Liver (tissue), 3 donors: ENCODE measurements around the gene CUX1.

ENCODE experiments used
- ATF3 ChIP-seq: IDR thresholded peaks from 2 replicates; pipeline ENCODE4 v1.6.1; 2016; ENCODE audit warnings: antibody characterized with exemption
- GABPA ChIP-seq, 2 donors: IDR thresholded peaks in 1 of 2; conservative IDR thresholded peaks in 1 of 2; 2 replicates each; pipeline ENCODE4 v1.6.1; 2016; ENCODE audit warnings: antibody characterized with exemption in 2 of 2, mild to moderate bottlenecking in 1 of 2, moderate library complexity in 1 of 2
- REST ChIP-seq: IDR thresholded peaks from 2 replicates; pipeline ENCODE4 v1.6.1; 2016; ENCODE audit warnings: antibody characterized with exemption, mild to moderate bottlenecking
- RXRA ChIP-seq, 2 donors: IDR thresholded peaks; 2 replicates each; pipeline ENCODE4 v1.6.1; 2017 to 2018; ENCODE audit warnings: antibody characterized with exemption in 2 of 2, mild to moderate bottlenecking in 1 of 2
- SP1 ChIP-seq: IDR thresholded peaks from 2 replicates; pipeline ENCODE4 v1.6.1; 2018; ENCODE audit warnings: antibody characterized with exemption, mild to moderate bottlenecking
- TAF1 ChIP-seq: conservative IDR thresholded peaks from 2 replicates; pipeline ENCODE4 v1.6.1; 2016; ENCODE audit warnings: antibody characterized with exemption, mild to moderate bottlenecking
- YY1 ChIP-seq: IDR thresholded peaks from 2 replicates; pipeline ENCODE4 v1.6.1; 2016; ENCODE audit warnings: antibody characterized with exemption, mild to moderate bottlenecking
- TF ChIP-seq, protein P1 (sequence below): fragments of 150-350 bp; IDR thresholded peaks from 2 replicates; pipeline ENCODE4 v1.5.1; 2017; ENCODE audit warnings: improper control_type of control experiment, low read depth, low read length; ENCODE audit not compliant: missing input control
- TF ChIP-seq, protein P2 (sequence below): IDR thresholded peaks from 2 replicates; pipeline ENCODE4 v1.6.1; 2016; ENCODE audit warnings: antibody characterized with exemption
- donor health status: healthy.
- donor health status: healthy.

GRCh38 chr7:101869026-101869900 is 51.8 kb downstream of the CUX1 start:
- TF ChIP-seq SP1 (no peak), YY1 (no peak), RXRA (IDR thresholded peaks at IDR 0.05) (no peak), TAF1 (no peak), REST (no peak), GABPA (IDR thresholded peaks at IDR 0.05 in 1 of 2, conservative IDR thresholded peaks at IDR 0.05 in 1 of 2) (no peak), ATF3 (no peak)
- TF ChIP-seq, protein P1, sequence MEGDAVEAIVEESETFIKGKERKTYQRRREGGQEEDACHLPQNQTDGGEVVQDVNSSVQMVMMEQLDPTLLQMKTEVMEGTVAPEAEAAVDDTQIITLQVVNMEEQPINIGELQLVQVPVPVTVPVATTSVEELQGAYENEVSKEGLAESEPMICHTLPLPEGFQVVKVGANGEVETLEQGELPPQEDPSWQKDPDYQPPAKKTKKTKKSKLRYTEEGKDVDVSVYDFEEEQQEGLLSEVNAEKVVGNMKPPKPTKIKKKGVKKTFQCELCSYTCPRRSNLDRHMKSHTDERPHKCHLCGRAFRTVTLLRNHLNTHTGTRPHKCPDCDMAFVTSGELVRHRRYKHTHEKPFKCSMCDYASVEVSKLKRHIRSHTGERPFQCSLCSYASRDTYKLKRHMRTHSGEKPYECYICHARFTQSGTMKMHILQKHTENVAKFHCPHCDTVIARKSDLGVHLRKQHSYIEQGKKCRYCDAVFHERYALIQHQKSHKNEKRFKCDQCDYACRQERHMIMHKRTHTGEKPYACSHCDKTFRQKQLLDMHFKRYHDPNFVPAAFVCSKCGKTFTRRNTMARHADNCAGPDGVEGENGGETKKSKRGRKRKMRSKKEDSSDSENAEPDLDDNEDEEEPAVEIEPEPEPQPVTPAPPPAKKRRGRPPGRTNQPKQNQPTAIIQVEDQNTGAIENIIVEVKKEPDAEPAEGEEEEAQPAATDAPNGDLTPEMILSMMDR: no peak
- TF ChIP-seq, protein P2, sequence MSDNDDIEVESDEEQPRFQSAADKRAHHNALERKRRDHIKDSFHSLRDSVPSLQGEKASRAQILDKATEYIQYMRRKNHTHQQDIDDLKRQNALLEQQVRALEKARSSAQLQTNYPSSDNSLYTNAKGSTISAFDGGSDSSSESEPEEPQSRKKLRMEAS: no peak
